Measurements from ENCODE around the gene SEC61A1. TPM values are rescaled to one million over a fixed set of nuclear protein-coding genes. Genes with fewer than 3 reads are reported as not detected.

SEC61A1 gene
- total RNA-seq, 1 experiment from 2014 or later: 85.3 TPM

- no peak overlapping the region for H2AFZ ChIP-seq (ENCODE audit: low read length)
- H4K20me1 ChIP-seq (ENCODE audit: insufficient read depth, low read depth, low read length): peaks cover 14% of the 10 kb centered on the region; the same call in 1 of the 2 replicates
- no peak for DNase-seq
- no peak overlapping the region for H3K27ac ChIP-seq (ENCODE audit: low read length)
- peaks cover 34% of the 10 kb centered on the region for H3K79me2 ChIP-seq (ENCODE audit: low read length)
- H3K36me3 ChIP-seq (ENCODE audit: insufficient read depth, low read length): peaks cover 21% of the 10 kb centered on the region
- H3K9me3 ChIP-seq (ENCODE audit: low read length): no peaks in the 10 kb centered on the region
- peaks cover 50% of the 10 kb centered on the region for H3K4me1 ChIP-seq (ENCODE audit: low read length)
- no peaks in the 10 kb centered on the region for H3K27me3 ChIP-seq (ENCODE audit: low read length)
- no peak overlapping the region for H3K9ac ChIP-seq (ENCODE audit: low read length)
- H3K4me2 ChIP-seq (ENCODE audit: low read depth, low read length, poor library complexity, severe bottlenecking): no peak overlapping the region
- H3K4me3 ChIP-seq (ENCODE audit: low read length): no peak overlapping the region
- H3K9me2 ChIP-seq (replicated peaks; ENCODE audit: insufficient read depth, low read length): no peaks in the 10 kb centered on the region
Observed at GRCh38 chr3:128050597-128050996, 1.6 kb upstream of the SEC61A1 start.

GRCh38 chr3:128051459-128051836 lies 789 bp upstream of the SEC61A1 start:
- no peak for DNase-seq
- Histone ChIP-seq H3K36me3 (ENCODE audit: insufficient read depth, low read length) (peaks cover 30% of the 10 kb centered on the region), H3K9me3 (ENCODE audit: low read length) (no peaks in the 10 kb centered on the region), H2AFZ (ENCODE audit: low read length) (peak overlapping the region; percentile 94), H3K9me2 (replicated peaks; ENCODE audit: insufficient read depth, low read length) (no peaks in the 10 kb centered on the region), H3K4me2 (ENCODE audit: low read depth, low read length, poor library complexity, severe bottlenecking) (peak overlapping the region; percentile 96), H3K27ac (ENCODE audit: low read length) (no peak overlapping the region), H3K79me2 (ENCODE audit: low read length) (peaks cover 42% of the 10 kb centered on the region), H3K4me1 (ENCODE audit: low read length) (peaks cover 51% of the 10 kb centered on the region), H3K4me3 (ENCODE audit: low read length) (peak overlapping the region; percentile 85), H3K9ac (ENCODE audit: low read length) (peak overlapping the region; percentile 80), H4K20me1 (ENCODE audit: insufficient read depth, low read depth, low read length) (peaks cover 14% of the 10 kb centered on the region; the same call in 1 of the 2 replicates), H3K27me3 (ENCODE audit: low read length) (no peaks in the 10 kb centered on the region)

- no peaks in the 10 kb centered on the region for H3K9me2 ChIP-seq (replicated peaks; ENCODE audit: insufficient read depth, low read length)
- no peaks in the 10 kb centered on the region for H3K27me3 ChIP-seq (ENCODE audit: low read length)
- H3K79me2 ChIP-seq (ENCODE audit: low read length): peaks cover 47% of the 10 kb centered on the region
- no peaks in the 10 kb centered on the region for H3K9me3 ChIP-seq (ENCODE audit: low read length)
- H3K36me3 ChIP-seq (ENCODE audit: insufficient read depth, low read length): peaks cover 37% of the 10 kb centered on the region
- H3K4me1 ChIP-seq (ENCODE audit: low read length): peaks cover 51% of the 10 kb centered on the region
- H3K9ac ChIP-seq (ENCODE audit: low read length): peak overlapping the region; percentile 95
- peak overlapping the region; percentile 97 for H3K4me3 ChIP-seq (ENCODE audit: low read length)
- H4K20me1 ChIP-seq (ENCODE audit: insufficient read depth, low read depth, low read length): peaks cover 14% of the 10 kb centered on the region; the same call in 1 of the 2 replicates
- H3K4me2 ChIP-seq (ENCODE audit: low read depth, low read length, poor library complexity, severe bottlenecking): peak overlapping the region; percentile 95
- DNase-seq: no peak
- H3K27ac ChIP-seq (ENCODE audit: low read length): peak overlapping the region; percentile 52; the same call in 1 of the 2 replicates
- H2AFZ ChIP-seq (ENCODE audit: low read length): no peak overlapping the region
Observed at GRCh38 chr3:128052595-128053351, 536 bp downstream of the SEC61A1 start.

- peaks cover 14% of the 10 kb centered on the region; the same call in 1 of the 2 replicates for H4K20me1 ChIP-seq (ENCODE audit: insufficient read depth, low read depth, low read length)
- H3K36me3 ChIP-seq (ENCODE audit: insufficient read depth, low read length): peaks cover 40% of the 10 kb centered on the region
- peaks cover 46% of the 10 kb centered on the region for H3K4me1 ChIP-seq (ENCODE audit: low read length)
- H3K4me2 ChIP-seq (ENCODE audit: low read depth, low read length, poor library complexity, severe bottlenecking): peak overlapping the region; percentile 95
- DNase-seq: no peak
- H3K79me2 ChIP-seq (ENCODE audit: low read length): peaks cover 47% of the 10 kb centered on the region
- H3K27me3 ChIP-seq (ENCODE audit: low read length): no peaks in the 10 kb centered on the region
- H2AFZ ChIP-seq (ENCODE audit: low read length): no peak overlapping the region
- peak overlapping the region; percentile 95 for H3K9ac ChIP-seq (ENCODE audit: low read length)
- no peaks in the 10 kb centered on the region for H3K9me2 ChIP-seq (replicated peaks; ENCODE audit: insufficient read depth, low read length)
- H3K4me3 ChIP-seq (ENCODE audit: low read length): peak overlapping the region; percentile 97
- H3K27ac ChIP-seq (ENCODE audit: low read length): no peak overlapping the region
- no peaks in the 10 kb centered on the region for H3K9me3 ChIP-seq (ENCODE audit: low read length)
Observed at GRCh38 chr3:128053614-128054013, 1.4 kb downstream of the SEC61A1 start.

GRCh38 chr3:128054367-128054766 lies 2.1 kb downstream of the SEC61A1 start:
- Histone ChIP-seq H3K4me1 (ENCODE audit: low read length) (peaks cover 39% of the 10 kb centered on the region), H4K20me1 (ENCODE audit: insufficient read depth, low read depth, low read length) (peaks cover 14% of the 10 kb centered on the region; the same call in 1 of the 2 replicates), H3K27ac (ENCODE audit: low read length) (no peak overlapping the region), H3K36me3 (ENCODE audit: insufficient read depth, low read length) (peaks cover 42% of the 10 kb centered on the region), H3K79me2 (ENCODE audit: low read length) (peaks cover 47% of the 10 kb centered on the region), H3K9me2 (replicated peaks; ENCODE audit: insufficient read depth, low read length) (no peaks in the 10 kb centered on the region), H3K9ac (ENCODE audit: low read length) (peak overlapping the region; percentile 95), H3K4me3 (ENCODE audit: low read length) (peak overlapping the region; percentile 97), H2AFZ (ENCODE audit: low read length) (no peak overlapping the region), H3K4me2 (ENCODE audit: low read depth, low read length, poor library complexity, severe bottlenecking) (peak overlapping the region; percentile 95), H3K9me3 (ENCODE audit: low read length) (no peaks in the 10 kb centered on the region), H3K27me3 (ENCODE audit: low read length) (no peaks in the 10 kb centered on the region)
- DNase-seq: no peak

- no peaks in the 10 kb centered on the region for H3K9me3 ChIP-seq (ENCODE audit: low read length)
- no peaks in the 10 kb centered on the region for H3K9me2 ChIP-seq (replicated peaks; ENCODE audit: insufficient read depth, low read length)
- no peak for DNase-seq
- no peak overlapping the region for H3K27ac ChIP-seq (ENCODE audit: low read length)
- peaks cover 35% of the 10 kb centered on the region for H3K4me1 ChIP-seq (ENCODE audit: low read length)
- peaks cover 47% of the 10 kb centered on the region for H3K79me2 ChIP-seq (ENCODE audit: low read length)
- no peaks in the 10 kb centered on the region for H3K27me3 ChIP-seq (ENCODE audit: low read length)
- no peak overlapping the region for H3K9ac ChIP-seq (ENCODE audit: low read length)
- peaks cover 56% of the 10 kb centered on the region for H3K36me3 ChIP-seq (ENCODE audit: insufficient read depth, low read length)
- H2AFZ ChIP-seq (ENCODE audit: low read length): no peak overlapping the region
- H4K20me1 ChIP-seq (ENCODE audit: insufficient read depth, low read depth, low read length): peaks cover 14% of the 10 kb centered on the region; the same call in 1 of the 2 replicates
- H3K4me2 ChIP-seq (ENCODE audit: low read depth, low read length, poor library complexity, severe bottlenecking): no peak overlapping the region
- H3K4me3 ChIP-seq (ENCODE audit: low read length): no peak overlapping the region
Observed at GRCh38 chr3:128056258-128056657, 4.0 kb downstream of the SEC61A1 start.

GRCh38 chr3:128060473-128061381 lies 8.5 kb downstream of the SEC61A1 start:
- Histone ChIP-seq H3K4me2 (ENCODE audit: low read depth, low read length, poor library complexity, severe bottlenecking) (no peak overlapping the region), H3K27me3 (ENCODE audit: low read length) (no peaks in the 10 kb centered on the region), H3K9me3 (ENCODE audit: low read length) (no peaks in the 10 kb centered on the region), H4K20me1 (ENCODE audit: insufficient read depth, low read depth, low read length) (peaks cover 9% of the 10 kb centered on the region; the same call in 1 of the 2 replicates), H3K4me3 (ENCODE audit: low read length) (no peak overlapping the region), H3K36me3 (ENCODE audit: insufficient read depth, low read length) (peaks cover 71% of the 10 kb centered on the region), H3K27ac (ENCODE audit: low read length) (no peak overlapping the region), H3K9ac (ENCODE audit: low read length) (no peak overlapping the region), H3K4me1 (ENCODE audit: low read length) (peaks cover under 1% of the 10 kb centered on the region), H2AFZ (ENCODE audit: low read length) (no peak overlapping the region), H3K9me2 (replicated peaks; ENCODE audit: insufficient read depth, low read length) (no peaks in the 10 kb centered on the region), H3K79me2 (ENCODE audit: low read length) (peaks cover 14% of the 10 kb centered on the region)
- DNase-seq: no peak
